EL (cell line): Measurements from ENCODE around the gene EAPP.
A peak's percentile ranks its signal among the peaks of the same experiment; 100 is the strongest.
"Not testable (repeated sequence)": the region's sequence is repeated elsewhere in the genome, so short reads cannot be mapped to it uniquely, and the experiment has no call there.

ENCODE experiments used
- DNase-seq: peaks from one replicate; pipeline ENCODE4 v3.0.0-alpha.2; 2016

Gene EAPP

DNA sequence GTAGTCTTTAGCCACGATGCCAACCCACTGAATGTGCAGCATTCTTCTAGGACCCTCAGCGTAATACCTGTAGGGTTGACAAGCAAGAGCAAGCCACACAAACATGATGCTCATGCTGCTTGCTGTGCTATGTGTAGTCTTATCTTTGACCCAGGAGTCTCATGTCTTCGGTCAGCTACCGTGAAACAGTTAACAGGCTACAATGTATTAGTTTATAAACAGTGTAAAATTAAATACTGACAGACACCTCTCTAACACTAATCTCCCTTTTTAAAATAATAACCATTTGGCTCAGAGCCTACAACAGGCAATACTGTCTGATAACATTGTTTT is 1.9 kb downstream of the EAPP start:
- DNase-seq: no peak

DNA sequence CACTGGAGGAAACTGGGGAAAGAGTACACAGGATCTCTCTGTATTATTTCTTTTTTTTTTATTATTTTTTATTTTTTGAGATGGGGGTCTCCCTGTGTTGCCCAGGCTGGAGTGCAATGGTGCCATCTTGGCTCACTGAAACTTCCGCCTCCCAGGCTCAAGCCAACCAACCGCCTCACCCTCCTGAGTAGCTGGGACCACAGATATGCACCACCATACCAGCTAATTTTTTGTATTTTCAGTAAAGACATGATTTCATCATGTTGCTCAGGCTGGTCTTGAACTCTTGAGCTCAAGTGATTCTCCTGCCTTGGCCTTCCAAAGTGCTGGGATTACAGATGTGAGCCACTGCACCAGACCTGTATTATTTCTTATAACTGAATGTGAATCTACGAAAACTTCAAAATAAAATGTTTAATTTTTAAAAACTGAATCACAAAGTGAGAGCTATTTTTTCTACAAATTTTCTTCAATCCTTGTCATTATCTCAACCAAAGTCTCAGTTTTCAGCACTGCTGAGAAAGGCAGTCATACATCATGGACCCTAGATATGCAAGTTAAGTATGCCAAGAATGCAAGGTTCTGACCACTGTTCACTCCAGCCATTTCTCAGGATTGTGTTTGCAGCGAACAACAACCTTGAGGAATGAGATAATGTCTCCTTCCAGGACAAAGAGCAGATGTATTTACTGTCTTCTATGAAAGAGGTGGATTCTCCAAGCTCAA is 2.4 kb downstream of the EAPP start:
- DNase-seq: peak; percentile 72

DNA sequence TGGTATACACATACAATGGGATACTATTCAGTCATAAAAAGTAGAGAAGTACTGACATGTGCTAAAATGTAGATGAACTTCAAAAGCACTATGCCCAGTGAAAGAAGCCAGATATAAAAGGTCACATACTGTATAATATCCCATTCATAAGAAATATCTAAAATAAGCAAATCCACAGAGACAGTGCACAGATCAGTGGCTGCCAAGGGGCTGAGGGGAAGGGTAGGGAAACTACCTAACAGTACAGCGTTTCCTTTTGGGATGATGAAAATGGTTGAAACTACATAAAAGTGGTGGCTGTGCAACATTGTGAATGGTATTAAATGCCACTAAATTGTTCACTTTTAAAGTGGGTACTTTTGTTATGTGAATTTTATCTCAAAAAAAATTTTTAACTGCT is 11.9 kb downstream of the EAPP start:
- no peak for DNase-seq

DNA sequence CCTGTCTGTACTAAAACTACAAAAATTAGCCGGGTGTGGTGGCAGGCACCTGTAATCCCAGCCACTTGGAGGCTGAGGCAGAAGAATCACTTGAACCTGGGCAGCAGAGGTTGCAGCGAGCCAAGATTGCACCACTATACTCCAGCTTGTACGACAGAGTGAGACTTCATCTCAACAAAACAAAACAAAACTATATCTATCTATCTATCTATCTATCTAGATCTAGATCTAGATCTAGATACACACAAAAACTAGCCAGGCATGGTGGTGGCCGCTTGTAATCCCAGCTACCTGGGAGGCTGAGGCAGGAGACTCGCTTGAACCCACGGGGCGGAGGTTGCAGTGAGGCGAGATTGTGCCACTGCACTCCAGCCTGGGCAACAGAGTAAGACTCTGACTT is 15.3 kb downstream of the EAPP start:
- DNase-seq: not testable (repeated sequence)

DNA sequence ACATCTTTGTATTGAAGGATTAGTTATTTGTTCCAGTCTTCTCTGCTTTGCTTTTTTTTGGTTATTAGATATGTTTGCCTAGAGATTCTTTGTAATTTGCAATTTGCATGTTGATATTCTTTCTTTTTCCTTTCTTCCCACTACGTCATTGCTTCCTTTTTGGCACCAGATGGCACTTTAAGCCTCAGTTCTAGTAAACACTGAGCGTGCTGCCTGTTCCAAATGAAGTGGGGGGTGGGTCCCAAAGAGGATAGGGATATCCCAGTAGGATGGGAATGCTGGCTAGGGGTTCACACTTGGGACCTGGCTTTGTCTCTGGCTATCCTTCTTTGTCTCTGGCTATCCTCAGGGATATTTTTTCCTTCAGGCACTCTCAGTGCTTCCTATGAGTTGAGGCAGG is 17.0 kb downstream of the EAPP start:
- DNase-seq: no peak

DNA sequence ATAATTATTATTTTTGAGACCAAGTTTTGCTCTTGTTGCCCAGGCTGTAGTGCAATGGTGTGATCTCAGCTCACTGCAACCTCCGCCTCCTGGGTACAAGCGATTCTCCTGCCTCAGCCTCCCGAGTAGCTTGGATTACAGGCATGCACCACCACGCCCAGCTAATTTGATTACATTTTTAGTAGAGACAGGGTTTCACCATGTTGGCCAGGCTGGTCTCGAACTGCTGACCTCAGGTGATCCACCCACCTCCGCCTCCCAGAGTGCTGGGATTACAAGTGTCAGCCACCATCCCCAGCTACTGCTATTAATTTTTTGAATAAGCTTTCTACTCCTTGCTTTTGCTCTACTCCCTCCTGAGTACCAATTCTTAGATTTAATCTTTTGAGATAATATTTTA is 18.4 kb downstream of the EAPP start:
- not testable (repeated sequence) for DNase-seq

DNA sequence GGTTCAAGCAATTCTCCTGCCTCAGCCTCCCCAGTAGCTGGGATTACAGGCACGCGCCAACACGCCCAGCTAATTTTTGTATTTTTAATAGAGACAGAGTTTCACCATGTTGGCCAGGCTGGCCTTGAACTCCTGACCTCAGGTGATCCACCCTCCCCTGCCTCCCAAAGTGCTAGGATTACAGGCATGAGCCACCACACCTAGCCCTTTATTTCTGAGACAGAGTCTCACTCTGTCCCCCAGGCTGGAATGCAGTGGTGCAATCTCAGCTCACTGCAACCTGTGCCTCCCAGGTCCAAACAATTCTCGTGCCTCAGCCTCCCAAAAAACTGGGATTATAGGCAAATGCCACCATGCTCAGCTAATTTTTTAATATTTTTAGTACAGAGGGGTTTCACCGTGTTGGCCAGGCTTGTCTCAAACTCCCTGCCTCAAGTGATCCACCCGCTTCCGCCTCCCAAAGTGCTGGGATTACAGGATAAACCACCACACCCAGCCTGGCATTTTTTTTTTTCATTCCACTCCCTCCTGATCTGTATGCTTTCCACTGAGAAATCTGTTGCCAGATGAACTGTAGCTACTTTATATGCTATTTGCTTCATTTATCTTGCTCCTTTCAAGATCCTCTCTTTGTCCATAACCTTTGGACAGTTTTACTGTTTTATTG is 19.1 kb downstream of the EAPP start:
- DNase-seq: not testable (repeated sequence)

DNA sequence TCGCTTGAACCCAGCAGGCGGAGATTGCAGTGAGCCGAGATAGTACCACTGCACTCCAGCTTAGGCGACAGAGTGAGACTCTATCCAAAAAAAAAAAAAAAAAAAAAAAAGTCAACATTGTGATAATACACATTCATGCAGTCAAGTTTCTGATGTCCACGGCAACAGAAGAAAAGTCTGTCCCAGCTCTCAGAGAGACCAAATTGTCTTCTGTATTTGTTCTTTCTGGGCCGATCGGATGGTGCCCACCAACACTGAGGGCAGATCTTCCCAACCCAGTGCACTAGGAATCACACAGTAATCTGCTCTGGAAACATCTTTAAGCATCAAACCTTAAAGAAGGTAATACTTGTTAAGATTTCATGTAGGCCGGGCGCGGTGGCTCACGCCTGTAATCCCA is 31.6 kb downstream of the EAPP start:
- DNase-seq: no peak

DNA sequence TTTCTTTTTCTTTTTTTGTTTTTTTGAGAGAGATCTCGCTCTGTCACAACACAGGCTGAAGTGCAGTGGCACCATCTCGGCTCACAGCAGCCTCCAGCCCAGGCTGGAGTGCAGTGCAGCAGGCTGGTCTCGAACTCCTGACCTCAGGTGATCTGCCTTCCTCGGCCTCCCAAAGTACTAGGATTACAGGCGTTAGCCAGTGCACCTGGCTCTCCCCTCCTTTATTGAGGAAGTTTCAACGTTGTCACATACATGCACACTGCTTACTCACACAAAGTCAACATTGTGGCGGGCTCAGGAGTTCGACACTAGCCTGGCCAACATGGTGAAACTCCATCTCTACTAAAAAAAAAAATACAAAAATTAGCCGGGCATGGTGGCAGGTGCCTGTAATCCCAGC is 32.0 kb downstream of the EAPP start:
- DNase-seq: no peak

DNA sequence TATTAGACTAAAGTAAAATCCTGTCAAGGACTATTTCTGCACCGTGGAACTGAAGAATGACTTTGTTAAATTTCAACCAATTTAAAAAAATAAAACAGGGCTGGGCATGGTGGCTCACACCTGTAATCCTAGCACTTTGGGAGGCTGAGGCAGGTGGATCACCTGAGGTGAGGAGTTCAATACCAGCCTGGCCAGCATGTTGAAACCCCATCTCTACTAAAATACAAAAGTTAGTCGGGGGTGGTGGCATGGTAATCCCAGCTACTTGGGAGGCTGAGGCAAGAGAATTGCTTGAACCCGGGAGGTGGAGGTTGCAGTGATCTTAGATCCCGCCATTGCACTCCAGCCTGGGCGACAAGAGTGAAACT is 34.4 kb downstream of the EAPP start:
- DNase-seq: not testable (repeated sequence)

DNA sequence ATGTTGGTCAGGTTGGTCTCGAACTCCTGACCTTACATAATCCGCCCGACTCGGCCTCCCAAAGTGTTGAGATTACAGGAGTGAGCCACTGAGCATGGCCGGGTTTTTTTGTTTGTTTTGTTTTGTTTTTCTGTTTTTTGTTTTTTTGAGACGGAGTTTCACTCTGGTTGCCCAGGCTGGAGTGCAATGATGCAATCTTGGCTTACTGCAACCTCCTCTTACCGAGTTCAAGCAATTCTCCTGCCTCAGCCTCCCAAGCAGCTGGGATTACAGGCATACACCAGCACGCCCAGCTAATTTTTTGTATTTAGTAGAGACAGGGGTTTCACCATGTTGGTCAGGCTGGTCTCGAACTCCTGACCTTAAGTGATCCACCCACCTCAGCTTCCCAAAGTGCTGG is 35.5 kb downstream of the EAPP start:
- DNase-seq: not testable (repeated sequence)

DNA sequence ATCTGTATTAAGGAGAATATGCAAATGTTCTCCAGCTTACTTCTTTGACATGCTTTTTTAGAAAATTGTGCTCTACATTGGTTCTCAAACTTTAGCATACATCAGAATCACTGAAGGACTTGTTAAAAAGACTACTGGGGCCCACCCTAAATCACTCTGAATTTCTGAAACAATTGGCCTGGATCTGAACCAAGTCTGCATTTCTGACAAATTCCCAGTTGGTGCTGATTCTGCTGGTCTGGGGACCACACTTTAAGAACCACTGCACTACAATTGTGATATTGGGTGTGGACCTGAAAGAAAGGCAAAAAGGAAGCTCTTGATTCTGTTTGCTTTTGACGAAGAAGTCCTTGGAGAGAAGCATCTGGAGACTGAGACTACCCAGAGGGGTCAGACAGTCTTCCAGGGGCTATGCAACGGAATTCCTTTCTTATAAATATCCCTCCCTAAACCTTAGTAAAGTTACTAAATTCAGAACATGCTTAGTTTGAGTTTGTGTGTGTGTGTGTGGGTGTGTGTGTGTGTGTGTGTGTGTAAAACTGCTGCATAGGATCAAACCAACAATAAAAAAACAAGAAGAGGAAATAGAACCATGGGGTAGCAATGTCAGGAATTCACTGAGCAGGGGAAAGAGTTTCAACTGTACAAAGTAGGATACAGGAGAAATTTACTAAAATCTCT is 36.8 kb downstream of the EAPP start:
- DNase-seq: peak; percentile 33

DNA sequence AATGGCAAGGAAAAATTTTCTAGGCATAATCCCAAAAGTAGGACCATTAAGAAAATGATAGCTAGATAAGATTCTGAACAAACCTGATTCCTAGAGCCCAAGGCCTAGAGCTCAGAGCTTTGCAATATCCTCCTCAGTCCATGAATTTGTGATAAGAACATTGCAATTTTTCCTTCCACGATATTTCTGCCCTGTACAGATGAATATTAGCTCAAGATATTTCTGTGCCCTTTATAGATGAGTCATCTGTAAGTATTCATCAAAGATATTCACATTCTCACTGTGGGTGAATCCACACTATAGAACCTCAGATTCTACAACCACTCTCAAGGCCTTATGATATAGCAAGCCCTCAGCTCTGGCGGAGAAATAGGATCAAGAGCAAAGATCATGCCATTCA is 37.5 kb downstream of the EAPP start:
- peak; percentile 36 for DNase-seq

DNA sequence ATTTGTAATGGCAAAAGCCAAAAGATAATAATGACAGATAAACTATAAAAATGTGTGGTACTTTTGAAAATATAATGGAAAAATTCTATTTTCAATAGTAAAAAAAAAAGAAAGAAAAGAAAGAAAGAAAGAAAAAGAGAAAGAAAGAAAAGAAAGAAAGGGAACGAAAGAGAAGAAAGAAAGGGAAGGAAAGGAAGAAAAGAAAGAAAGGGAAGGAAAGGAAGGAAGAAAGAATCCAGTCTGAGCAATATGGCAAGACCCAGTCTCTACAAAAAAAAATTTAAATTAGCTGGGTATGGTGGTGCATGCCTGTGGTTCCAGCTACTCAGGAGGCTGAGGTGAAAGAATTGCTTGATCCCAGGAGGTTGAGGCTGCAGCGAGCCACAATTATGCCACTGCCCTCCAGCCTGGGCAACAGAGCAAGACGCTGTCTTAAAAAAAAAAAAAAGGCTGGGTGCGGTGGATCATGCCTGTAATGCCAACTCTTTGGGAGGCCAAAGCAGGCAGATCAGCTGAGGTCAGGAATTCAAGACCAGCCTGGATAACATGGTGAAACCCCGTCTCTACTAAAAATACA is 38.4 kb downstream of the EAPP start:
- no peak for DNase-seq

DNA sequence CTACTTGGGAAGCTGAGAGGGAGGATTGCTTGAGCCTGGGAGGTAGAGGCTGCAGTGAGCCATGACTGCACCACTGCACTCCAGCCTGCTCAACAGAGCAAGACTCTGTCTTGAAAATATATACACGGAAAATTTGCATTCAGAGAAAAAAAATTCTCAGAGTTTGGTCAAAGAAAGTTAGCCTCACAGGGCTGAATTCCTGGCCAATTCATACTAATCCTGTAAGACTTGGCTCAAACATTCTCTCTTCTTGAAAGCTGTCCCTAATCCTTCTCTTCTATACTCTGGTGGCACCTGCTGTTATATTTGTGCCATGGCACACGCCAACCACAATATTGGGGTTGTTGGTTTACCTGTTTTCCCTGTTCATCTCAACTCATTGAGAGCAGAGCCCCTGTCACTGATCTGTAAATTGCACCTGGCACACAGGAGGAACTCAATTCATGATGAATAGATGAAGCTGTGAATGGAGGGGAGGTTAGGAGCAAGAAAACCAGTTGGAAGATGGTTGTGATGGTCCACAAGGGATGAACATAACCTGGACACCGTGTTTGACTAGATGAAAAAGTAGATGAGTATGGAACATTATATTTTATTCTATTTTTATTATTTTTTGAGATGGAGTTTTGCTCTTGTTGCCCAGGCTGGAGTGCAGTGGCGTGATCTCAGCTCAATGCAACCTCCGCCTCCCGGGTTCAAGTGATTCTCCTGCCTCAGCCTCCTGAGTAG is 40.7 kb downstream of the EAPP start:
- DNase-seq: peak; percentile 23

DNA sequence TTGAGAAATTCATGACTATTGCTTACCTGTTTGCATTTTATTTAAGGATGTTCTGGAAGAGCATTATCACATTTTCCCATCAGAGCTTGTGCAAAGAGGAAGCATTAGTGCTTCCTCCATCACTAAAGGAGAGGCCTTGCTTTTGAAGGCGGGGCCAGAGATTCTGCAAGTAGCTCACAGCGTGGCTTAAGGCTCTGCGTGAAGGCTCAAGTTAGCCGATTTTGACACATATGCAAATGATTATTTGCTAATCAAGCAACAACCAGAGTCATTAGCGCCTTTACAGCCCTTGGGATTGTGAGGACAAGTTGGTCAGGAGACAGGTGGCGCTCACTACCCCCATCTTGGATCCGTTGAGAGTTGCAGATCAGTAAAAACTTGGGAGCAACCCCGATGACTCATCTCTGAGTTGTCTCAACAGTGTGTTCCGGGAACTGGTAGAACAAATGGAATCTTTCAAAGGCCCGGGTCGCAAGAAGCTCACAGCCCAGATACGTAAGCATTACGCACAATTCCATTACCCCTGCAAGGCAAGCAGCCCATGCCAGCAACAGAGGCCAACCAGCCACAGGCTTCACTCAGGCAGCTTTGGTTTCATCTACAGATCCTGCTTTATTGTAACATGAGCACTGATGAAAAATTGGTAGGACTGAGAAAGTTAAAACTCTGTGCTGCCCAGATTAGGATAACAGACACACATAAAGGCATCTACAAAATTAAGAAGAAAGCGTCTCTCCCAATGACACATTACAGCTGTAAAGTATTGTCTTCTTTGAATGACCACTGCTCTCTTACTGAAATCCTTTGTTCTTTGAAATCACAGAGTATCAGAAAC is 42.6 kb downstream of the EAPP start:
- peak; percentile 98 for DNase-seq

DNA sequence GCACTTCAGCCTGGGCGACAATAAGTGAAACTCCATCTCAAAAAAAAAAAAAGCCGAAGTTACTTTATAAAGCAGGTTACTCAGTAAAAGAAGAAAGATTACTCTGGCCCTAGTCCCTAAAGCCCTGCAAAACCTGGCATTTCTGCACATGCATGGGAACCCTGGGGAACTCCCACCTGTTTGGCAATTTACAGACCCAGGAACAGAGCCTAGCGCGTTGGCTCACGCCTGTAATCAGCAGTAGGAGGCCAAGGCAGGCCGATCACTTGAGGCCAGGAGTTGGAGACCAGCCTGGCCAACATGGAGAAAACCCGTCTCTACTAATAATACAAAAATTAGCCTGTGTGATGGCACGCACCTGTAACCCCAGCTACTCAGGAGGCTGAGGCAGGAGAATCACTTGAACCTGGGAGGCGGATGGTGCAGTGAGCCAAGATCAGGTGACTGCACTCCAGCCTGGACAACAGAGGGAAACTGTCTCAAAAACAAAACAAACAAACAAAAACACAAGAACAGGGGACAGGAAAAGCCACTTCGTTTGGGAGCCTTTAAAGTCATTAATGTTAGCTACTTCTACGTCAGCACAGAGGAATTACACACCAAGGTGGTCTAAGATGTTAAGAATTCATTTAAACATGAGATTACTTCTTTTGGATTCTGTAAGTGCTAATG is 43.4 kb downstream of the EAPP start:
- DNase-seq: no peak

DNA sequence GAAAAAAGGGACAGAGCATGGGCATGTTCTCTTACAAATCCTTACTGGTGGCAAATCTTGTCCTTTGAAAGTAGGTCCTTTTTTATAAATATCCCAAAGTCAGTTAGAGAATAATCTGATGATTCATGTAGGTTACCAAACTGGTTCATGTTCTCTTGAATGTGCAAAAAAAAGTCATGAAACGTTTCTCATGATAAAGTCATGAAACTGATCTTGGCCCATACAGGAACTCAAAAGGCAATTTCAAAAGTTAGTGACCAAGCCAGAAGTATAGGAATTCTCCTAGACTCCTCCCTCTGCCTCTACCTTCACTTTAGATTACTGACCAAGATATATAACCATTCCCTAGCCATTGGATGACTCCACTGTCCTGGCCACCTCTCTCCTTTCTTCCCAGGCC is 50.2 kb downstream of the EAPP start:
- DNase-seq: no peak

DNA sequence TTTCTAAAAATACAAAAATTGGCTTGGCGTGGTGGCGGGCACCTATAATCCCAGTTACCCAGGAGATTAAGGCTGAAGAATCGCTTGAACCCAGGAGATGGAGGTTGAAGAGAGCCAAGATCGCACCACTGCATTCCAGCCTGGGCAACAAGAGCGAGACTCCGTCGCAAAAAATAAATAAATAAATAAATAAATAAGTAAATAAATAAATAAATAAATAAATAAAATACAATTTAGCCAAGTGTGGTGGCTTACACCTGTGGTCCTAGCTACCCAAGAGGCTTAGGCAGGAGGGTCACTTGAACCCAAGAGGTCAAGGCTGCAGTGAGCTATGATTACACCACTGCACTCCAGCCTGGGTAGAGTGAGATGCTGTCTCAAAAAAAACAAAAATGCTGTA is 51.0 kb downstream of the EAPP start:
- no peak for DNase-seq

DNA sequence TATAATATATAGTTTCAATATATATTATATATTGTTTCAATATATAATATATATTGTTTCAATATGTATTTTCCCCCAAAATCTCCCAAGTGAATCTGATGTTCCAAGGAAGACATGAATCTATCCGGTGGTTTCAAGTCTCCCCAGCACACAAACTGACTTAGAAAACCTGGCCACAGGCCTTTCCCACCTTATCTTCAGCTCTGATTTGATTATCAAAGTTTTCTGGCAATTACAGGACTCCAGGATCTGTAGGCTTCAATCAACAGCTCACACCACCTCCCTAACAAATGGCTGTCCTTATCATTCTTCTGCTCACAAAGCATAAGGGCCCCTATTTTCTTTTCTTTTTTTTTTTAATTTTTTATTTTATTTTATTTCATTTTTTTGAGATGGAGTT is 54.8 kb downstream of the EAPP start:
- DNase-seq: no peak

DNA sequence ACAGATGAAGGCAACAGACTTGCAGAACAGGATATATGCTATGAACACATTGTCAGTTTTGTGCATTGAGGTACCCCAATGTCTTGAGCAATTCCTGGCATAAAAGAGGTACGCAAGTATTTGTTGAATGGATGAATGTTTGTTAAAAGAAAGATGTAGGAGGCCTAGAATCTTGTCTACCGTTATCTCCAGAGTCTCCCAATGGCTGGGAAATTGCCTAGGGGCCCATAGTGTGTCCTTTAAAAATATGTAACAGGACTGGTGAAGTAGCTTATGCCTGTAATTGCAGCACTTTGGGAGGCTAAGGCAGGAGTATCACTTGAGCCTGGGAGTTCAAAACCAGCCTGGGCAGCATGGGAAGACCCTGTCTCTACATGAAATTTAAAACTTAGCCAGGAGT is 57.0 kb downstream of the EAPP start:
- no peak for DNase-seq

DNA sequence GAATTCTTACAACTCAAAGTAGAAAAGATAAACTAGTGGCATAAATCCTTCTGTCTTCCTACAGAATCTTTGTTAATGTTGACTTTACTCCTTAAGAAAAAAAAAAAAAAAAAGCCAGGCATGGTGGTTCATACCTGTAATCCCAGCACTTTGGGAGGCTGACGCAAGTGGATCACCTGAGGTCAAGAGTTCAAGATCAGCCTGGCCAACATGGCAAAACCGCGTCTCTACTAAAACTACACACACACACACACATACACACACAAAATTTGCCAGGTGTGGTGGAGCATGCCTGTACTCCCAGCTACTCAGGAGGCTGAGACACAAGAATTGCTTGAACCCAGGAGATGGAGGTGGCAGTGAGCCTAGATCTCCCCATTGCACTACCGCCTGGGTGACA is 59.8 kb downstream of the EAPP start:
- DNase-seq: no peak
